B cell (primary cell): ENCODE results near the gene ACTN3. TPM values are rescaled to one million over a fixed set of nuclear protein-coding genes. Genes with fewer than 3 reads are reported as not detected.

Experiments
- ATAC-seq: fragments of 200-7000 bp; cut with Tn5 transposase; one replicate; pipeline ENCODE4 v1.10.0; 2021; ENCODE audit warnings: low read depth, mild to moderate bottlenecking, moderate number of reproducible peaks, moderate library complexity
- CTCF ChIA-PET: fragments of 350-600 bp; sonication (Branson Sonifier 250); formaldehyde crosslinking; loops from one replicate; lab custom pipeline; 2021; ENCODE audit warnings: antibody characterized with exemption, inconsistent platforms; lab: Charles Lee
- POLR2A ChIA-PET: fragments of 350-600 bp; sonication (Branson Sonifier 250); formaldehyde crosslinking; loops from one replicate; lab custom pipeline; 2021; ENCODE audit warnings: antibody characterized with exemption; lab: Charles Lee
- DNase-seq: peaks from one replicate; pipeline ENCODE4 v3.0.0; 2013
- H2AFZ ChIP-seq: 2 replicates; pipeline ENCODE4 v1.6.1; 2012; ENCODE audit warnings: mild to moderate bottlenecking, low read depth, low read length; ENCODE audit not compliant: insufficient read depth, poor library complexity, severe bottlenecking
- H3K27ac ChIP-seq, 2 donors: 1 replicate in 1 of 2; 2 replicates in 1 of 2; pipeline ENCODE4 v1.5.1; 2012 to 2013; ENCODE audit warnings: low read length in 2 of 2, mild to moderate bottlenecking in 2 of 2, moderate library complexity in 1 of 2
- H3K27me3 ChIP-seq, 4 experiments: fragments of 200-600 bp in 1 of 4; sonication (generic) in 1 of 4; replicated peaks in 1 of 4; 1 replicate in 2 of 4; 2 replicates in 2 of 4; pipeline versions ENCODE4 v1.6.1 to v1.7.0; 2013 to 2016; ENCODE audit warnings: low read length in 3 of 4, mild to moderate bottlenecking in 2 of 4, mixed read lengths in 1 of 4, moderate library complexity in 1 of 4; ENCODE audit not compliant: insufficient read depth in 4 of 4, control insufficient read depth in 3 of 4; ENCODE audit errors: control extremely low read depth in 1 of 4
- H3K36me3 ChIP-seq, 2 experiments: replicated peaks in 1 of 2; 1 replicate in 1 of 2; 2 replicates in 1 of 2; pipeline versions ENCODE4 v1.6.1 to v1.7.1; 2013; ENCODE audit warnings: low read length in 1 of 2; ENCODE audit not compliant: insufficient read depth in 2 of 2, control insufficient read depth in 1 of 2; ENCODE audit errors: control extremely low read depth in 1 of 2, extremely low read depth in 1 of 2
- H3K4me1 ChIP-seq, 2 donors: fragments of 200-600 bp in 1 of 2; sonication (generic) in 1 of 2; 1 replicate in 1 of 2; 2 replicates in 1 of 2; pipeline versions ENCODE4 v1.5.1 to v1.6.1; 2013 to 2017; ENCODE audit warnings: low read length in 2 of 2; ENCODE audit not compliant: control insufficient read depth in 2 of 2, insufficient read depth in 2 of 2
- H3K4me2 ChIP-seq: replicated peaks from 2 replicates; pipeline ENCODE3; 2012; ENCODE audit warnings: mild to moderate bottlenecking, low read depth, low read length; ENCODE audit not compliant: poor library complexity, severe bottlenecking
- H3K4me3 ChIP-seq, 5 experiments: fragments of 200-600 bp in 1 of 5; sonication (generic) in 1 of 5; 1 replicate in 3 of 5; 2 replicates in 2 of 5; pipeline versions ENCODE4 v1.5.1 to v1.7.0; 2011 to 2016; ENCODE audit warnings: low read length in 4 of 5, mild to moderate bottlenecking in 4 of 5, low read depth in 2 of 5, control low read depth in 1 of 5, moderate library complexity in 1 of 5; ENCODE audit not compliant: insufficient read depth in 1 of 5; ENCODE audit errors: control extremely low read depth in 1 of 5, extremely low read depth in 1 of 5
- H3K79me2 ChIP-seq: fragments of 200-600 bp; sonication (generic); one replicate; pipeline ENCODE4 v1.6.0; 2016; ENCODE audit warnings: low read length; ENCODE audit not compliant: control insufficient read depth, insufficient read depth
- H3K9ac ChIP-seq: fragments of 200-600 bp; sonication (generic); 2 replicates; pipeline ENCODE4 v1.6.1; 2017; ENCODE audit warnings: mild to moderate bottlenecking, low read length, moderate library complexity
- H3K9me3 ChIP-seq, 3 donors: one replicate each; pipeline versions ENCODE4 v1.6.1 to v1.7.1; 2013; ENCODE audit warnings: low read length in 2 of 3; ENCODE audit not compliant: control insufficient read depth in 2 of 3, insufficient read depth in 1 of 3; ENCODE audit errors: control extremely low read depth in 1 of 3
- H4K20me1 ChIP-seq: 2 replicates; pipeline ENCODE4 v1.6.0; 2012; ENCODE audit warnings: mild to moderate bottlenecking, low read length; ENCODE audit not compliant: insufficient read depth, control insufficient read depth, poor library complexity, severe bottlenecking
- H3K27ac Mint-ChIP-seq: one replicate; pipeline ENCODE4 v1.8.0; 2021; ENCODE audit warnings: mixed read lengths
- H3K27me3 Mint-ChIP-seq: one replicate; pipeline ENCODE4 v1.8.0; 2021; ENCODE audit warnings: mixed read lengths
- H3K4me1 Mint-ChIP-seq: one replicate; pipeline ENCODE4 v1.8.0; 2021; ENCODE audit warnings: mixed read lengths
- H3K4me3 Mint-ChIP-seq: one replicate; pipeline ENCODE4 v1.8.0; 2021; ENCODE audit warnings: mixed read lengths
- H3K9me3 Mint-ChIP-seq: one replicate; pipeline ENCODE4 v1.8.0; 2022; ENCODE audit warnings: mixed read lengths; ENCODE audit not compliant: insufficient read depth
- CTCF ChIP-seq: fragments of 200-600 bp; IDR thresholded peaks from one replicate; pipeline ENCODE4 v1.8.0; 2022; ENCODE audit warnings: antibody characterized with exemption, mild to moderate bottlenecking
- EZH2 ChIP-seq: IDR thresholded peaks from 2 replicates; pipeline ENCODE4 v1.6.1; 2012; ENCODE audit warnings: borderline replicate concordance, low read depth, mild to moderate bottlenecking, moderate library complexity, low read length; ENCODE audit not compliant: insufficient read depth, poor library complexity, severe bottlenecking
- WGBS: methylation state at CpG from one replicate; pipeline ENCODE4 v1.1.5; 2013; ENCODE audit warnings: missing lambda C conversion rate; ENCODE audit not compliant: insufficient coverage; 5-methylcytosine and 5-hydroxymethylcytosine counted together
- intact Hi-C: fragments of 100-400 bp; cut with micrococcal nuclease; formaldehyde crosslinking; loops from one replicate; pipeline ENCODE4 v1.10.0; 2022
- polyA plus RNA-seq: library from polyadenylated mRNA; depleted of rRNA; stranded (reverse); fragments of >200 nt; gene quantifications from 2 replicates; pipeline ENCODE4 v1.2.3, GENCODE V29; 2012
- total RNA-seq, 2 donors: library from RNA; stranded (reverse); fragments of 120-200 nt in 1 of 2; gene quantifications; 1 replicate in 1 of 2; 2 replicates in 1 of 2; pipeline versions ENCODE4 v1.2.3 to v1.2.4, GENCODE V29; 2013 to 2022

The ACTN3 gene
- total and polyA plus RNA-seq, 2 donors (not counting 1 experiment from before 2014, with no cell fraction given): 0.22 TPM; not detected in 1

GRCh38 chr11:66609721-66610617 lies 63.3 kb downstream of the ACTN3 start:
- Histone ChIP-seq H4K20me1 (no peaks in the 10 kb centered on the region), H3K36me3 (peaks cover 0 to 13% of the 10 kb centered on the region in 2 experiments), H3K27me3 (no peaks in the 10 kb centered on the region), H3K4me3 (peak overlapping the region in 1 of 5 experiments; percentile 14), H3K27ac (peak overlapping the region; percentile 60), H3K4me1 (peaks cover 46 to 60% of the 10 kb centered on the region in 2 donors), H2AFZ (peak overlapping the region; percentile 4), H3K9ac (no peak overlapping the region), H3K79me2 (peaks cover 39% of the 10 kb centered on the region), H3K4me2 (peak overlapping the region; percentile 36), H3K9me3 (peaks cover 0 to 7% (median 0%) of the 10 kb centered on the region in 3 donors)
- no peaks in the 10 kb centered on the region for H3K9me3 Mint-ChIP-seq
- DNase-seq (no peak), ATAC-seq (no peak)
- POLR2A ChIA-PET: interaction anchor here (0.6 to 1.1 kb wide), 5 partner anchors 7 to 192 kb away, joined by 3 to 6 read pairs (median 4); no protein-coding TSS in a partner anchor
- 96% methylated on average over 2 of the region's 4 CpGs for WGBS
- H3K4me1 Mint-ChIP-seq: peaks cover 50% of the 10 kb centered on the region
- intact Hi-C loops: no loop called here
- H3K27ac Mint-ChIP-seq: peak overlapping the region; percentile 91
- H3K27me3 Mint-ChIP-seq: no peaks in the 10 kb centered on the region
- peak overlapping the region; percentile 68 for H3K4me3 Mint-ChIP-seq
- CTCF ChIA-PET: interaction anchor here (2.0 to 2.6 kb wide), 3 partner anchors 18 to 30 kb away, joined by 6 to 15 read pairs (median 9); partner anchors contain the start of genes CCDC87, CCS and RBM4
- no peak for TF ChIP-seq EZH2
- TF ChIP-seq CTCF: no peak
